HepG2 (cell line): ENCODE data around the gene DPCD. TPM values are rescaled to one million over a fixed set of nuclear protein-coding genes. Genes with fewer than 3 reads are reported as not detected.

Experiments
- CENPT ChIP-seq: sonication (generic); formaldehyde crosslinking; IDR thresholded peaks from 2 replicates; pipeline ENCODE4 v1.8.0; 2022; ENCODE audit warnings: low read depth, mild to moderate bottlenecking, moderate library complexity, missing genetic modification reagents
- RBFOX2 ChIP-seq: fragments of 200-400 bp; formaldehyde crosslinking; IDR thresholded peaks from 2 replicates; pipeline ENCODE4 v1.6.1; 2017; ENCODE audit warnings: low read depth, mild to moderate bottlenecking, low read length
- SPEN ChIP-seq: sonication (generic); formaldehyde crosslinking; IDR thresholded peaks from 2 replicates; pipeline ENCODE4 v1.5.1; 2020; ENCODE audit warnings: low read depth, mild to moderate bottlenecking, missing genetic modification reagents
- ZBTB40 ChIP-seq, 2 experiments: fragments of 450-650 bp in 1 of 2; sonication (generic) in 1 of 2; formaldehyde crosslinking in 1 of 2; IDR thresholded peaks; 2 replicates each; pipeline versions ENCODE4 v1.6.1 to v1.8.0; 2016 to 2022; ENCODE audit warnings: antibody characterized with exemption in 1 of 2, mild to moderate bottlenecking in 1 of 2, missing genetic modification reagents in 1 of 2
- ZEB1 ChIP-seq: IDR thresholded peaks from 2 replicates; pipeline ENCODE4 v1.6.1; 2012; ENCODE audit warnings: mild to moderate bottlenecking, low read depth, inconsistent platforms; ENCODE audit not compliant: insufficient replicate concordance
- ZNF253 ChIP-seq: sonication (generic); formaldehyde crosslinking; IDR thresholded peaks from 2 replicates; pipeline ENCODE4 v1.8.0; 2022; ENCODE audit warnings: mild to moderate bottlenecking, missing genetic modification reagents, borderline replicate concordance
- ZNF503 ChIP-seq: sonication (generic); formaldehyde crosslinking; IDR thresholded peaks from 2 replicates; pipeline ENCODE4 v1.4.0; 2020; ENCODE audit warnings: missing genetic modification reagents
- ZNF841 ChIP-seq: sonication (generic); formaldehyde crosslinking; IDR thresholded peaks from 2 replicates; pipeline ENCODE4 v1.8.1; 2023; ENCODE audit warnings: missing genetic modification reagents, borderline replicate concordance
- polyA plus RNA-seq, 8 experiments: library from polyadenylated mRNA; depleted of rRNA in 3 of 8; stranded (reverse) in 7 of 8; unstranded in 1 of 8; fragments of >200 nt; fragmentation: Illumina TruSeq in 4 of 8; extraction: Trizol in 4 of 8; gene quantifications; 2 replicates each; pipeline versions ENCODE4 v1.2.1 to v1.2.3, GENCODE V29; 2011 to 2016; ENCODE audit warnings: low read depth in 4 of 8, missing spikeins in 1 of 8, mixed read lengths in 1 of 8; ENCODE audit not compliant: insufficient read depth in 1 of 8
- total RNA-seq, 5 experiments: library from RNA; depleted of rRNA; stranded (reverse); fragments of >200 nt; fragmentation: Illumina TruSeq; extraction: Trizol; gene quantifications; 2 replicates each; pipeline ENCODE4 v1.2.3, GENCODE V29; 2016; ENCODE audit warnings: low read depth in 1 of 5
- TF ChIP-seq, protein P1 (sequence below): sonication (generic); formaldehyde crosslinking; IDR thresholded peaks from 2 replicates; pipeline ENCODE4 v1.8.1; 2022; ENCODE audit warnings: mild to moderate bottlenecking, missing genetic modification reagents
- TF ChIP-seq, protein P2 (sequence below): sonication (generic); formaldehyde crosslinking; conservative IDR thresholded peaks from 2 replicates; pipeline ENCODE4 v1.5.0; 2020; ENCODE audit warnings: missing genetic modification reagents
- TF ChIP-seq, protein P3 (sequence below): sonication (generic); formaldehyde crosslinking; conservative IDR thresholded peaks from 2 replicates; pipeline ENCODE4 v1.8.0; 2022; ENCODE audit warnings: missing genetic modification reagents

The DPCD gene
- total and polyA plus RNA-seq, 2 of the 13 experiments (the other 11 are each of a cell fraction or from before 2014, with no cell fraction given): 25.2 to 27.0 TPM

DNA sequence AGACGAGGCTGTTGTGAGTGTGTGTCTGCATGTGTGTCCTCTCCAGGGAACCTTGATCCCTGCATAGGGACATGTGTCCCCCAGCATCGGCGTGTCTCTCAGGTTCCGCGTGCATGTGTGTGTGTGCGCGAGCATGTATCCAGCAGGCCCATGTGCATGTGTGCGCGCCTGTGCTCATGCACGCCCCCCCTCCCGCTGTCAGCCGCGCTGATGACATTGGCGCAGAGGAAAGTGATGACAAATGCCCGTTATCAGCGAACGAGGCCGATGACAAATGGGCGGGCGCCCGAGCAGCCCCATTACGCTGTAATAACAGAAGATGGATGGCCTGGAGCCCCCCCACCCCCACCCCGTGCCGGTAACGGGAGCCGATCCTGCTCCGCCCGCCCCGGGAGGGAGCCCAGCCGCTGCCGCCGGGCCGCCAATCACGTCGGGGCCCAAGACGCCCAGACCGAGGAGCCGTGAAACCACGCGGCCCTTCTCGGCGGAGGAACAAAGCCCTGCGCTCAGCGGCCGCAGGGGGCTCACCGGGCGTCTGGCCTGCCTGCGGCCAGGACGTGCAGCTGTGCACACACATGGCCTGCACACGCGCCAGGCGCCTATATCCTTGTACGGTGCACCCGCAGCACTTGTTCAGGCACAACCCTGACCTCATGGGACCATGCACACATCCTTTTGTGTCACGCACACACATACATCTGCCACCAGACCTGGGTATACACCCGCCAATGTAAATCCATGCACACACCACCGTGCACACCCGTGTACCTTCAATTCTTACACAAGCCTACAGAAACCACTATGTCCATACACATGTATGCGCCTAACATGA lies 21.6 kb upstream of the DPCD start (continued):
- TF ChIP-seq ZBTB40 (IDR thresholded peaks at IDR 0.05): no peak
- TF ChIP-seq ZBTB40 (CRISPR knock-in tag; IDR thresholded peaks at IDR 0.05): no peak
- TF ChIP-seq, protein P1, sequence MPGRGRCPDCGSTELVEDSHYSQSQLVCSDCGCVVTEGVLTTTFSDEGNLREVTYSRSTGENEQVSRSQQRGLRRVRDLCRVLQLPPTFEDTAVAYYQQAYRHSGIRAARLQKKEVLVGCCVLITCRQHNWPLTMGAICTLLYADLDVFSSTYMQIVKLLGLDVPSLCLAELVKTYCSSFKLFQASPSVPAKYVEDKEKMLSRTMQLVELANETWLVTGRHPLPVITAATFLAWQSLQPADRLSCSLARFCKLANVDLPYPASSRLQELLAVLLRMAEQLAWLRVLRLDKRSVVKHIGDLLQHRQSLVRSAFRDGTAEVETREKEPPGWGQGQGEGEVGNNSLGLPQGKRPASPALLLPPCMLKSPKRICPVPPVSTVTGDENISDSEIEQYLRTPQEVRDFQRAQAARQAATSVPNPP (CRISPR knock-in tag): no peak
- TF ChIP-seq RBFOX2: peak; percentile 20; the same call in 1 of the 2 replicates
- no peak for TF ChIP-seq ZEB1
- TF ChIP-seq ZNF253 (CRISPR knock-in tag): no peak
- TF ChIP-seq CENPT (CRISPR knock-in tag): no peak
- no peak for TF ChIP-seq SPEN
- no peak for TF ChIP-seq ZNF503 (CRISPR knock-in tag)
- TF ChIP-seq, protein P2, sequence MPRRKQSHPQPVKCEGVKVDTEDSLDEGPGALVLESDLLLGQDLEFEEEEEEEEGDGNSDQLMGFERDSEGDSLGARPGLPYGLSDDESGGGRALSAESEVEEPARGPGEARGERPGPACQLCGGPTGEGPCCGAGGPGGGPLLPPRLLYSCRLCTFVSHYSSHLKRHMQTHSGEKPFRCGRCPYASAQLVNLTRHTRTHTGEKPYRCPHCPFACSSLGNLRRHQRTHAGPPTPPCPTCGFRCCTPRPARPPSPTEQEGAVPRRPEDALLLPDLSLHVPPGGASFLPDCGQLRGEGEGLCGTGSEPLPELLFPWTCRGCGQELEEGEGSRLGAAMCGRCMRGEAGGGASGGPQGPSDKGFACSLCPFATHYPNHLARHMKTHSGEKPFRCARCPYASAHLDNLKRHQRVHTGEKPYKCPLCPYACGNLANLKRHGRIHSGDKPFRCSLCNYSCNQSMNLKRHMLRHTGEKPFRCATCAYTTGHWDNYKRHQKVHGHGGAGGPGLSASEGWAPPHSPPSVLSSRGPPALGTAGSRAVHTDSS: no peak
- no peak for TF ChIP-seq ZNF841 (CRISPR knock-in tag)
- TF ChIP-seq, protein P3, sequence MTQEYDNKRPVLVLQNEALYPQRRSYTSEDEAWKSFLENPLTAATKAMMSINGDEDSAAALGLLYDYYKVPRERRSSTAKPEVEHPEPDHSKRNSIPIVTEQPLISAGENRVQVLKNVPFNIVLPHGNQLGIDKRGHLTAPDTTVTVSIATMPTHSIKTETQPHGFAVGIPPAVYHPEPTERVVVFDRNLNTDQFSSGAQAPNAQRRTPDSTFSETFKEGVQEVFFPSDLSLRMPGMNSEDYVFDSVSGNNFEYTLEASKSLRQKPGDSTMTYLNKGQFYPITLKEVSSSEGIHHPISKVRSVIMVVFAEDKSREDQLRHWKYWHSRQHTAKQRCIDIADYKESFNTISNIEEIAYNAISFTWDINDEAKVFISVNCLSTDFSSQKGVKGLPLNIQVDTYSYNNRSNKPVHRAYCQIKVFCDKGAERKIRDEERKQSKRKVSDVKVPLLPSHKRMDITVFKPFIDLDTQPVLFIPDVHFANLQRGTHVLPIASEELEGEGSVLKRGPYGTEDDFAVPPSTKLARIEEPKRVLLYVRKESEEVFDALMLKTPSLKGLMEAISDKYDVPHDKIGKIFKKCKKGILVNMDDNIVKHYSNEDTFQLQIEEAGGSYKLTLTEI: no peak
